HEK293 (cell line): ENCODE measurements around the gene IL17RC.

Source experiments
- CTCF ChIA-PET: fragments of 350-600 bp; formaldehyde crosslinking; extraction: SDS; loops from one replicate; lab custom pipeline; 2021; ENCODE audit warnings: antibody characterized with exemption; lab: Yijun Ruan, JAX
- POLR2A ChIA-PET: fragments of 300-600 bp; formaldehyde crosslinking; extraction: SDS; loops from one replicate; lab custom pipeline; 2020; ENCODE audit warnings: antibody characterized with exemption, inconsistent platforms; lab: Yijun Ruan, JAX
- H3K27ac ChIP-seq: fragments of 200-500 bp; sonication (Bioruptor generic); 2 replicates; pipeline ENCODE4 v1.5.1; 2014; ENCODE audit warnings: low read depth, low read length, control low read depth, inconsistent platforms; ENCODE audit errors: extremely low read depth
- H3K36me3 ChIP-seq, 2 experiments: fragments of 200-500 bp in 1 of 2; sonication (Bioruptor generic) in 1 of 2; 1 replicate in 1 of 2; 2 replicates in 1 of 2; pipeline ENCODE4 v1.5.1; 2014 to 2017; ENCODE audit warnings: inconsistent platforms in 2 of 2, low read length in 2 of 2; ENCODE audit not compliant: control insufficient read depth in 2 of 2, insufficient read depth in 1 of 2
- H3K4me1 ChIP-seq: fragments of 200-500 bp; sonication (Bioruptor generic); 2 replicates; pipeline ENCODE4 v1.5.1; 2014; ENCODE audit warnings: mild to moderate bottlenecking, low read length, inconsistent platforms; ENCODE audit not compliant: control insufficient read depth, insufficient read depth
- H3K4me3 ChIP-seq: 2 replicates; pipeline ENCODE4 v1.5.1; 2011; ENCODE audit warnings: low read depth, mild to moderate bottlenecking, control low read depth, low read length, moderate library complexity
- H3K9me3 ChIP-seq: fragments of 200-500 bp; sonication (Bioruptor generic); 2 replicates; pipeline ENCODE4 v1.5.1; 2014; ENCODE audit warnings: low read depth, low read length, inconsistent platforms; ENCODE audit not compliant: control insufficient read depth, insufficient read depth
- ATF2 ChIP-seq: fragments of 450-650 bp; formaldehyde crosslinking; IDR thresholded peaks from 2 replicates; pipeline ENCODE4 v1.5.1; 2016; ENCODE audit warnings: missing biosample characterization, missing genetic modification characterization, low read depth
- IKZF3 ChIP-seq: fragments of 450-650 bp; IDR thresholded peaks from 2 replicates; pipeline ENCODE4 v1.5.0; 2018; ENCODE audit warnings: missing biosample characterization, mild to moderate bottlenecking, missing genetic modification characterization, moderate library complexity
- OSR2 ChIP-seq: fragments of 450-650 bp; formaldehyde crosslinking; IDR thresholded peaks from 2 replicates; pipeline ENCODE4 v1.5.1; 2016; ENCODE audit warnings: missing biosample characterization, missing genetic modification characterization
- RBAK ChIP-seq: fragments of 450-650 bp; formaldehyde crosslinking; IDR thresholded peaks from 2 replicates; pipeline ENCODE4 v1.5.1; 2016; ENCODE audit warnings: missing biosample characterization, missing genetic modification characterization
- TCF7L2 ChIP-seq: IDR thresholded peaks from 2 replicates; pipeline ENCODE4 v1.6.1; 2011; ENCODE audit warnings: low read depth, mild to moderate bottlenecking, inconsistent platforms, low read length, moderate library complexity, borderline replicate concordance
- TRIM28 ChIP-seq: IDR thresholded peaks from 2 replicates; pipeline ENCODE4 v1.6.1; 2011; ENCODE audit warnings: low read length, control low read depth, borderline replicate concordance
- ZBTB17 ChIP-seq: fragments of 450-650 bp; formaldehyde crosslinking; IDR thresholded peaks from 2 replicates; pipeline ENCODE4 v1.5.1; 2016; ENCODE audit warnings: missing biosample characterization, missing genetic modification characterization
- ZFHX2 ChIP-seq: fragments of 450-650 bp; formaldehyde crosslinking; conservative IDR thresholded peaks from 2 replicates; pipeline ENCODE4 v1.5.1; 2016; ENCODE audit warnings: missing biosample characterization, missing genetic modification characterization
- ZFP37 ChIP-seq: fragments of 450-650 bp; formaldehyde crosslinking; IDR thresholded peaks from 2 replicates; pipeline ENCODE4 v1.5.1; 2016; ENCODE audit warnings: missing biosample characterization, missing genetic modification characterization
- ZFP69B ChIP-seq: fragments of 450-650 bp; formaldehyde crosslinking; IDR thresholded peaks from 2 replicates; pipeline ENCODE4 v1.5.1; 2016; ENCODE audit warnings: missing biosample characterization, missing genetic modification characterization
- ZIC2 ChIP-seq: fragments of 450-650 bp; formaldehyde crosslinking; IDR thresholded peaks from 2 replicates; pipeline ENCODE4 v1.5.1; 2016; ENCODE audit warnings: missing biosample characterization, missing genetic modification characterization
- ZNF133 ChIP-seq: fragments of 450-650 bp; formaldehyde crosslinking; IDR thresholded peaks from 2 replicates; pipeline ENCODE4 v1.5.1; 2016; ENCODE audit warnings: missing biosample characterization, missing genetic modification characterization
- ZNF175 ChIP-seq: fragments of 450-650 bp; formaldehyde crosslinking; IDR thresholded peaks from 2 replicates; pipeline ENCODE4 v1.5.1; 2016; ENCODE audit warnings: missing biosample characterization, missing genetic modification characterization
- ZNF18 ChIP-seq: fragments of 450-650 bp; formaldehyde crosslinking; IDR thresholded peaks from 2 replicates; pipeline ENCODE4 v1.5.1; 2016; ENCODE audit warnings: missing biosample characterization, missing genetic modification characterization
- ZNF223 ChIP-seq: fragments of 450-650 bp; formaldehyde crosslinking; IDR thresholded peaks from 2 replicates; pipeline ENCODE4 v1.5.1; 2016; ENCODE audit warnings: missing biosample characterization, missing genetic modification characterization
- ZNF266 ChIP-seq: fragments of 450-650 bp; formaldehyde crosslinking; IDR thresholded peaks from 2 replicates; pipeline ENCODE4 v1.5.1; 2016; ENCODE audit warnings: missing biosample characterization, missing genetic modification characterization, low read depth
- ZNF292 ChIP-seq: fragments of 450-650 bp; formaldehyde crosslinking; IDR thresholded peaks from 2 replicates; pipeline ENCODE4 v1.5.1; 2016; ENCODE audit warnings: low read depth, missing biosample characterization, missing genetic modification characterization, borderline replicate concordance
- ZNF335 ChIP-seq: fragments of 450-650 bp; formaldehyde crosslinking; conservative IDR thresholded peaks from 2 replicates; pipeline ENCODE4 v1.5.1; 2016; ENCODE audit warnings: missing biosample characterization, missing genetic modification characterization
- ZNF362 ChIP-seq: fragments of 450-650 bp; formaldehyde crosslinking; IDR thresholded peaks from 2 replicates; pipeline ENCODE4 v1.5.1; 2016; ENCODE audit warnings: missing biosample characterization, missing genetic modification characterization
- ZNF394 ChIP-seq: fragments of 450-650 bp; formaldehyde crosslinking; IDR thresholded peaks from 2 replicates; pipeline ENCODE4 v1.5.1; 2016; ENCODE audit warnings: missing biosample characterization, missing genetic modification characterization, mild to moderate bottlenecking, moderate library complexity, borderline replicate concordance
- ZNF398 ChIP-seq: fragments of 450-650 bp; formaldehyde crosslinking; IDR thresholded peaks from 2 replicates; pipeline ENCODE4 v1.5.1; 2017; ENCODE audit warnings: missing biosample characterization, missing genetic modification characterization
- ZNF423 ChIP-seq: fragments of 450-650 bp; formaldehyde crosslinking; IDR thresholded peaks from 2 replicates; pipeline ENCODE4 v1.5.1; 2016; ENCODE audit warnings: missing biosample characterization, missing genetic modification characterization
- ZNF510 ChIP-seq: fragments of 450-650 bp; formaldehyde crosslinking; IDR thresholded peaks from 2 replicates; pipeline ENCODE4 v1.5.1; 2018; ENCODE audit warnings: mild to moderate bottlenecking, missing genetic modification characterization, missing biosample characterization; ENCODE audit not compliant: insufficient replicate concordance
- ZNF514 ChIP-seq: fragments of 450-650 bp; formaldehyde crosslinking; IDR thresholded peaks from 2 replicates; pipeline ENCODE4 v1.5.1; 2016; ENCODE audit warnings: missing biosample characterization, missing genetic modification characterization
- ZNF544 ChIP-seq: fragments of 450-650 bp; formaldehyde crosslinking; IDR thresholded peaks from 2 replicates; pipeline ENCODE4 v1.5.0; 2017; ENCODE audit warnings: missing biosample characterization, missing genetic modification characterization
- ZNF555 ChIP-seq: fragments of 450-650 bp; formaldehyde crosslinking; conservative IDR thresholded peaks from 2 replicates; pipeline ENCODE4 v1.5.1; 2017; ENCODE audit warnings: missing biosample characterization, mild to moderate bottlenecking, missing genetic modification characterization, inconsistent platforms
- ZNF623 ChIP-seq: fragments of 450-650 bp; formaldehyde crosslinking; IDR thresholded peaks from 2 replicates; pipeline ENCODE4 v1.5.1; 2016; ENCODE audit warnings: missing biosample characterization, missing genetic modification characterization
- ZNF629 ChIP-seq: fragments of 450-650 bp; formaldehyde crosslinking; IDR thresholded peaks from 2 replicates; pipeline ENCODE4 v1.5.1; 2017; ENCODE audit warnings: missing biosample characterization, missing genetic modification characterization
- ZNF692 ChIP-seq: fragments of 450-650 bp; formaldehyde crosslinking; IDR thresholded peaks from 2 replicates; pipeline ENCODE4 v1.5.1; 2016; ENCODE audit warnings: missing biosample characterization, missing genetic modification characterization
- ZNF777 ChIP-seq: fragments of 450-650 bp; formaldehyde crosslinking; IDR thresholded peaks from 2 replicates; pipeline ENCODE4 v1.5.1; 2017; ENCODE audit warnings: missing biosample characterization, missing genetic modification characterization, borderline replicate concordance
- ZXDB ChIP-seq: fragments of 450-650 bp; formaldehyde crosslinking; IDR thresholded peaks from 2 replicates; pipeline ENCODE4 v1.5.1; 2016; ENCODE audit warnings: missing biosample characterization, missing genetic modification characterization

IL17RC gene

GRCh38 chr3:9902372-9903237, 14.3 kb upstream of the IL17RC start, which contains the start of gene IL17RE:
Gene IL17RE (plus strand): TSS chr3:9902848. CDS start chr3:9902933, 85 bp downstream.
- POLR2A ChIA-PET = interaction anchor here (0.6 to 2.0 kb wide), 6 partner anchors 8 to 44 kb away, joined by 3 to 11 read pairs (median 4); partner anchors contain the start of genes CRELD1, IL17RC and JAGN1
- H3K4me1 ChIP-seq = no peaks in the 10 kb centered on the region
- no peaks in the 10 kb centered on the region for H3K9me3 ChIP-seq
- peak within 1 kb of the TSS; percentile 11 for H3K4me3 ChIP-seq
- H3K36me3 ChIP-seq = no peaks in the 10 kb centered on the region
- H3K27ac ChIP-seq = no peak within 1 kb of the TSS
- CTCF ChIA-PET = interaction anchor here (0.6 to 1.5 kb wide), 5 partner anchors 9 to 1404 kb away, joined by 3 to 5 read pairs (median 3); partner anchors contain the start of gene IL17RC
- TF ChIP-seq ZNF266 (tag by site-specific recombination) (no peak), ATF2 (tag by site-specific recombination) (no peak), ZNF623 (tag by site-specific recombination) (no peak), OSR2 (tag by site-specific recombination) (0 out of 2 replicates have a peak, but pooled peaks have one; percentile 13), ZNF423 (tag by site-specific recombination) (no peak), ZNF292 (tag by site-specific recombination) (no peak), ZNF555 (tag by site-specific recombination) (no peak), ZNF223 (no peak), ZIC2 (tag by site-specific recombination) (peak; percentile 81), ZFHX2 (0 out of 2 replicates have a peak, but pooled peaks have one; percentile 7), ZBTB17 (tag by site-specific recombination) (peak; percentile 45), ZNF18 (tag by site-specific recombination) (no peak), ZNF629 (tag by site-specific recombination) (no peak), ZNF514 (no peak), ZNF175 (no peak), IKZF3 (no peak), TRIM28 (no peak), ZXDB (tag by site-specific recombination) (no peak), ZFP69B (0 out of 2 replicates have a peak, but pooled peaks have one; percentile 7), ZNF777 (no peak), ZNF692 (tag by site-specific recombination) (no peak), ZFP37 (tag by site-specific recombination) (no peak), ZNF394 (no peak), ZNF398 (no peak), ZNF544 (tag by site-specific recombination) (no peak), RBAK (tag by site-specific recombination) (no peak), ZNF335 (tag by site-specific recombination) (no peak), ZNF510 (no peak), TCF7L2 (no peak), ZNF362 (tag by site-specific recombination) (no peak), ZNF133 (no peak)
